Adrenal gland (tissue), 5 donors: Measurements from ENCODE around the gene IFNGR1.

Source experiments
- CTCF ChIP-seq, 6 experiments: fragments of 450-650 bp in 4 of 6; fragments of 200-600 bp in 2 of 6; sonication (generic) in 1 of 6; IDR thresholded peaks; 1 replicate in 5 of 6; 2 replicates in 1 of 6; pipeline versions ENCODE4 v1.5.1 to v1.8.0; 2016 to 2021; ENCODE audit warnings: antibody characterized with exemption in 6 of 6, mild to moderate bottlenecking in 2 of 6, moderate library complexity in 1 of 6
- POLR2A ChIP-seq, 2 donors: fragments of 450-650 bp; IDR thresholded peaks; one replicate each; pipeline ENCODE4 v1.6.1; 2017; ENCODE audit warnings: antibody characterized with exemption in 2 of 2, mild to moderate bottlenecking in 2 of 2, moderate library complexity in 1 of 2
- donor health status: DM: no; HTN: no; CAD: no.

GRCh38 chr6:137206577-137206976 is 12.6 kb downstream of the IFNGR1 start:
- TF ChIP-seq POLR2A (IDR thresholded peaks at IDR 0.05) (no peak), CTCF (IDR thresholded peaks at IDR 0.05) (no peak)
